GM21528 (cell line): Measurements from ENCODE around the gene STATH.
"Not testable (repeated sequence)": the region's sequence is repeated elsewhere in the genome, so short reads cannot be mapped to it uniquely, and the experiment has no call there.

ENCODE experiments used
- ATAC-seq: cut with Tn5 transposase; IDR thresholded peaks from one replicate; pipeline ENCODE4 v1.9.1; 2021; ENCODE audit warnings: mild to moderate bottlenecking, moderate library complexity; ENCODE audit not compliant: unreplicated experiment, low FRiP score

STATH gene

DNA sequence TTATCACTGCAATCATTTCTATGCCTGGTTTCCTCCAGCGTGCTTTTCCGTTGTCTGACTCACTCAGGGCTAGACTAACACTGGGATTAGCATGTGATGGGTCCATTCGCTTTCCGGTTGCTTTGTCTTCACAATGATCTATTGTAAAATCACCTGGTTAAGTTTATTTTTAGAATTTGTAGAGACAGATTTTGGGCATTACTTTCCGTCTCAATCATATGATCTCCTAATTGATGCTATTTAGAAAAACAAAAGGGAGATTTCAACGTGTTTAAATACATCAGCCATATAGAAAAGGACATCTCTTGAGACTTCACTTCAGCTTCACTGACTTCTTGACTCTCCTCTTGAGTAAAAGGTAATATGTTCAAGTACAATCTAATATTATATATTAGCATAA lies 54.4 kb downstream of the STATH start, which contains the start of gene HTN1:
TSS of gene HTN1 (plus strand) at position 301 of the 400 bp plus-strand sequence. CDS start 2,639 bp downstream, outside the sequence.
- not testable (repeated sequence) for ATAC-seq
